ENCODE results near the gene TTLL10. TPM values are rescaled to one million over a fixed set of nuclear protein-coding genes. Genes with fewer than 3 reads are reported as not detected.

Gene TTLL10
- total RNA-seq, 1 donor from 2014 or later = 0.16 TPM

DNA sequence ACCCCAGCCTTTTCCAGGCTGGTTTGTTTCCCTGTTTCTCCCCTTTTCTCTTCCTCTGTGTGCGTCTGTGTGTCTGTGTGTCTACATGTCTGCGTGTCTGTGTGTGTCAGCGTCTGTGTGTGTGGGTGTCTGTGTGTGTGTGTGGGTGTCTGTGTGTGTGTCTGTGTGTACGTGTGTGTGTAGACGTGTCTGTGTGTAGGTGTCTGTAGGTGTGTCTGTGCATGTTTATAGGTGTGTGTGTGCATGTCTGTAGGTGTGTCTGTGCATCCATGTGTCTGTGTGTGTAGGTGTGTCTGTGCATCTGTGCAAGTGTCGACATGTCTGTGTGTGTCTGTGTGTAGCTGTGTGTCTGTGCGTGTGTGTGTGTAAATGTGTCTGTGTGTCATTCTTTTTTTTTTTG lies 3.3 kb downstream of the TTLL10 start:
- peaks cover 18% of the 10 kb centered on the region for H3K27me3 Mint-ChIP-seq
- no peaks in the 10 kb centered on the region for H3K36me3 Mint-ChIP-seq (ENCODE audit: low read depth)
- no peaks in the 10 kb centered on the region for H3K9me3 Mint-ChIP-seq
- H3K4me1 Mint-ChIP-seq = peaks cover 29% of the 10 kb centered on the region
- ATAC-seq (ENCODE audit: low read depth) (no peak), DNase-seq (no peak)
- intact Hi-C loops (cut with micrococcal nuclease) = no loop called here
- TF ChIP-seq, protein P1, sequence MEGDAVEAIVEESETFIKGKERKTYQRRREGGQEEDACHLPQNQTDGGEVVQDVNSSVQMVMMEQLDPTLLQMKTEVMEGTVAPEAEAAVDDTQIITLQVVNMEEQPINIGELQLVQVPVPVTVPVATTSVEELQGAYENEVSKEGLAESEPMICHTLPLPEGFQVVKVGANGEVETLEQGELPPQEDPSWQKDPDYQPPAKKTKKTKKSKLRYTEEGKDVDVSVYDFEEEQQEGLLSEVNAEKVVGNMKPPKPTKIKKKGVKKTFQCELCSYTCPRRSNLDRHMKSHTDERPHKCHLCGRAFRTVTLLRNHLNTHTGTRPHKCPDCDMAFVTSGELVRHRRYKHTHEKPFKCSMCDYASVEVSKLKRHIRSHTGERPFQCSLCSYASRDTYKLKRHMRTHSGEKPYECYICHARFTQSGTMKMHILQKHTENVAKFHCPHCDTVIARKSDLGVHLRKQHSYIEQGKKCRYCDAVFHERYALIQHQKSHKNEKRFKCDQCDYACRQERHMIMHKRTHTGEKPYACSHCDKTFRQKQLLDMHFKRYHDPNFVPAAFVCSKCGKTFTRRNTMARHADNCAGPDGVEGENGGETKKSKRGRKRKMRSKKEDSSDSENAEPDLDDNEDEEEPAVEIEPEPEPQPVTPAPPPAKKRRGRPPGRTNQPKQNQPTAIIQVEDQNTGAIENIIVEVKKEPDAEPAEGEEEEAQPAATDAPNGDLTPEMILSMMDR (IDR thresholded peaks at IDR 0.05) = no peak
- ChIA-PET CTCF (no interaction called here), POLR2A (no interaction called here)
- H3K27ac Mint-ChIP-seq = no peak overlapping the region
- no peak overlapping the region for H3K4me3 Mint-ChIP-seq

- POLR2A ChIA-PET = no interaction called here
- CTCF ChIA-PET = no interaction called here
- Mint-ChIP-seq H3K36me3 (ENCODE audit: low read depth) (no peaks in the 10 kb centered on the region), H3K27ac (no peak overlapping the region), H3K4me1 (peaks cover 23% of the 10 kb centered on the region), H3K27me3 (peaks cover 23% of the 10 kb centered on the region), H3K9me3 (no peaks in the 10 kb centered on the region), H3K4me3 (no peak overlapping the region)
- intact Hi-C loops (cut with micrococcal nuclease) = no loop called here
- DNase-seq (no peak), ATAC-seq (ENCODE audit: low read depth) (no peak)
- TF ChIP-seq, protein P1 (IDR thresholded peaks at IDR 0.05) = no peak
These were observed 3.9 kb downstream of the TTLL10 start for GRCh38 chr1:1177452-1178206.

DNA sequence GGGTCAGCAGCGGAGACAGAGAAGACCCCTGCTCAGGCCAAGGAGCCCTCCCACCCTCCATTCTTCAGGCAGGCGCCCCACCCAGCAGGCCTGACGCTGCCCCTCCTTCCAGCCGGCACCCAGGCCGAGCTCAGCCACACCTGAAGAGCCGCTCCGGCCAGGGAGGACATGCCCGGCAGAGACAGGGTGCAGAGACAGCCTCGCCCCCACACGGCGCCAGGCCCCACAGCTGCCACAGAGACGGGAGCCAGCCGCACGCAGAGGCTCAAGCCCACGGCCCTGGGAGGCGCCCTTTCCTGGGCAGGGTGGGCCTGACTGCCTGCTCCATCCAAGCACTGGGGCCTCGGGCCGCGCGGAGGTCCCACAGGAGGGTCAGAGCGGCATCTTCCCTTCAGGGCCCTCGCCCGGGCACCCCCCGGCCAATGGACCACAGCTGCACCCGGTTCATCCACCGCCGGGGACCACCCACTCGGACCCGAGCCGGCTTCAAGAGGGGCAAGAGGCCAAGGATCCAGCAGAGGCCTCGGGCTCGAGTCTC lies 5.2 kb downstream of the TTLL10 start:
- ChIA-PET CTCF (no interaction called here), POLR2A (no interaction called here)
- H3K4me3 Mint-ChIP-seq = no peak overlapping the region
- H3K27me3 Mint-ChIP-seq = peaks cover 25% of the 10 kb centered on the region
- ATAC-seq (ENCODE audit: low read depth) (no peak), DNase-seq (no peak)
- intact Hi-C loops (cut with micrococcal nuclease) = no loop called here
- H3K36me3 Mint-ChIP-seq (ENCODE audit: low read depth) = no peaks in the 10 kb centered on the region
- TF ChIP-seq, protein P1 (IDR thresholded peaks at IDR 0.05) = no peak
- H3K4me1 Mint-ChIP-seq = peaks cover 13% of the 10 kb centered on the region
- H3K27ac Mint-ChIP-seq = no peak overlapping the region
- no peaks in the 10 kb centered on the region for H3K9me3 Mint-ChIP-seq

DNA sequence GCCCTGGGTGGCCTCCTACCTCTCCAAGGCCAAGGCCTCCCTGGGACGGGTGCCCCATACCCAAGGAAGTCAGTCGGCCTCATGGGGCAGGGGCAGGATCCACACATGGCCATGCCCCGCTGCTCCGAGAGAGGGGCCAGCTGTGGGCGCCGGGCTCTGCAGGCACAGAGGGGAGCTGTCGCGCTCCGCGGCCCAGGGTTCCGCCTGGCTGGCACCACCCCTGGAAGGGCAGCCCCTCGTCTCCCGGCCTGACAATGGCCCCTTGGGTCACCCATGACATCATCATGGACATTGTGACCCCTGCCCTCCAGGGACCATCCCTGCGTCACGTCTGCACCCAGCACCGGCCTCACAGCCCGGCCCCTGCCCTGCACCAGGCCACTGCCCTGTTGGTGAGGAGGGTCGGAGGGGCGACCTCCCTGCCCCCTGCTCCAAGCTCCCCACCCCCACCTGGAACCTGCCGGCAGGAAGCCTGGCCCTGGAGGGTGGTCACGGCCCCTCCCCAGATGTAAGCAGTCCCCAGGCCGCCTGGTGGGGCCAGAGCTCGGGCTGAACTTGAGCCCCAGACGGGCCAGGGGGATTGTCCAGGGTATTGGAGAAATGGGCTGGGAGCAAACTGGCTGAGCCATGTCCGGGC lies 5.8 kb downstream of the TTLL10 start:
- ChIA-PET POLR2A (interaction anchor here (0.8 kb wide), 1 partner anchor 43 kb away, joined by 4 read pairs; no protein-coding TSS in a partner anchor), CTCF (no interaction called here)
- TF ChIP-seq, protein P1 (IDR thresholded peaks at IDR 0.05) = no peak
- Mint-ChIP-seq H3K36me3 (ENCODE audit: low read depth) (no peaks in the 10 kb centered on the region), H3K27me3 (peaks cover 25% of the 10 kb centered on the region), H3K27ac (no peak overlapping the region), H3K9me3 (no peaks in the 10 kb centered on the region), H3K4me1 (peaks cover 9% of the 10 kb centered on the region), H3K4me3 (no peak overlapping the region)
- ATAC-seq (ENCODE audit: low read depth) (peak; percentile 38), DNase-seq (peak; percentile 17)
- intact Hi-C loops (cut with micrococcal nuclease) = no loop called here
